ENCODE data around the gene MACROD1. TPM values are rescaled to one million over a fixed set of nuclear protein-coding genes. Genes with fewer than 3 reads are reported as not detected.

MACROD1 gene
- total and polyA plus RNA-seq, 2 of the 13 experiments (the other 11 are each of a cell fraction or from before 2014, with no cell fraction given): 23.1 to 34.5 TPM

GRCh38 chr11:64185175-64185692 lies 19.3 kb upstream of the MACROD1 start (continued):
- TF ChIP-seq ZFYVE20 (CRISPR knock-in tag; IDR thresholded peaks at IDR 0.05; ENCODE audit: borderline replicate concordance, low read depth) (peak; percentile 69; the same call in 1 of the 2 replicates), BRCA1 (CRISPR knock-in tag; IDR thresholded peaks at IDR 0.05) (no peak), ZNF614 (CRISPR knock-in tag; IDR thresholded peaks at IDR 0.05; ENCODE audit: borderline replicate concordance) (peak; percentile 48; the same call in 1 of the 2 replicates), ZXDC (CRISPR knock-in tag; IDR thresholded peaks at IDR 0.05) (peak; percentile 98), ZNF609 (CRISPR knock-in tag; IDR thresholded peaks at IDR 0.05; ENCODE audit: borderline replicate concordance) (peak; percentile 68; the same call in 1 of the 2 replicates), XRCC5 (optimal IDR thresholded peaks at IDR 0.05; ENCODE audit: low read length) (peak; percentile 13), ZNF337 (CRISPR knock-in tag; IDR thresholded peaks at IDR 0.05; ENCODE audit: borderline replicate concordance, low read depth) (peak; percentile 98), BCL6 (CRISPR knock-in tag; IDR thresholded peaks at IDR 0.05) (peak; percentile 63), ZNF567 (CRISPR knock-in tag; IDR thresholded peaks at IDR 0.05; ENCODE audit: borderline replicate concordance) (peak; percentile 94), MED13 (CRISPR knock-in tag; IDR thresholded peaks at IDR 0.05) (no peak), CENPBD1 (CRISPR knock-in tag; IDR thresholded peaks at IDR 0.05; ENCODE audit: borderline replicate concordance, low read depth) (no peak; the same call in 1 of the 2 replicates), ZNF101 (CRISPR knock-in tag; IDR thresholded peaks at IDR 0.05; ENCODE audit: borderline replicate concordance, low read depth) (no peak), GMEB1 (CRISPR knock-in tag; IDR thresholded peaks at IDR 0.05; ENCODE audit: borderline replicate concordance) (0 out of 2 replicates have a peak, but pooled peaks have one; percentile 47), SKI (IDR thresholded peaks at IDR 0.05; ENCODE audit: partially characterized antibody) (peak; percentile 73), ASH2L (IDR thresholded peaks at IDR 0.05; ENCODE audit: insufficient read length, low read depth, low read length) (peak; percentile 81), THAP11 (CRISPR knock-in tag; IDR thresholded peaks at IDR 0.05) (peak; percentile 73; the same call in 1 of the 2 replicates), ZBTB33 (CRISPR knock-in tag; IDR thresholded peaks at IDR 0.05) (peak; percentile 38; the same call in 1 of the 2 replicates)

Measured in HepG2 (cell line).